ENCODE results near the gene ADAP2. TPM values are rescaled to one million over a fixed set of nuclear protein-coding genes. Genes with fewer than 3 reads are reported as not detected.

ADAP2 gene
- total and polyA plus RNA-seq, 4 donors, result 10.3 to 40.9 (median 27.9) TPM

GRCh38 chr17:30897311-30897710, 24.4 kb upstream of the ADAP2 start:
- TF ChIP-seq CTCF (IDR thresholded peaks at IDR 0.05; ENCODE audit: control extremely low read depth, extremely low read depth), result no peak
- no peaks in the 10 kb centered on the region for H3K27me3 ChIP-seq (ENCODE audit: control insufficient read depth in 3 of 3, insufficient read depth in 3 of 3, low read length in 2 of 3)
- ATAC-seq (ENCODE audit: insufficient read depth, low FRiP score), result no peak
- no peak for DNase-seq
- H3K4me3 ChIP-seq, result no peak overlapping the region
- 95% methylated on average over 5 of the region's 5 CpGs for WGBS, 2 donors
- H3K27ac ChIP-seq (ENCODE audit: low read depth in 1 of 2, low read length in 1 of 2), result no peak overlapping the region
- no peaks in the 10 kb centered on the region for H3K4me1 ChIP-seq (ENCODE audit: control insufficient read depth in 5 of 5, insufficient read depth in 5 of 5, low read length in 5 of 5)
- H3K36me3 ChIP-seq (ENCODE audit: control insufficient read depth in 4 of 4, insufficient read depth in 4 of 4, low read length in 4 of 4), result peaks cover 0 to 25% (median 8%) of the 10 kb centered on the region in 4 donors
- no peak overlapping the region for H3K9ac ChIP-seq (ENCODE audit: insufficient read depth in 1 of 2, low read length in 2 of 2)
- H3K9me3 ChIP-seq (ENCODE audit: control insufficient read depth in 4 of 4, insufficient read depth in 3 of 4, low read length in 3 of 4), result no peaks in the 10 kb centered on the region

- no peak for TF ChIP-seq CTCF (IDR thresholded peaks at IDR 0.05; ENCODE audit: control extremely low read depth, extremely low read depth)
- peak in 2 of 3 donors; percentile 13 to 37 for DNase-seq
Measured at GRCh38 chr17:30905742-30906100, 16.0 kb upstream of the ADAP2 start.

GRCh38 chr17:30906101-30906911, 15.4 kb upstream of the ADAP2 start, which contains the start of gene TEFM:
TSS of gene TEFM (minus strand) at chr17:30906238. CDS start at chr17:30906198, 40 bp downstream.
- ATAC-seq (ENCODE audit: insufficient read depth, low FRiP score) (peak; percentile 99), DNase-seq (peak; percentile 93 to 95 (median 94))
- no peak for TF ChIP-seq CTCF (IDR thresholded peaks at IDR 0.05; ENCODE audit: control extremely low read depth, extremely low read depth)
- H3K36me3 ChIP-seq (ENCODE audit: control insufficient read depth in 4 of 4, insufficient read depth in 4 of 4, low read length in 4 of 4), result peaks cover 0 to 19% (median 4%) of the 10 kb centered on the region in 4 donors
- peaks cover 0 to 8% (median 5%) of the 10 kb centered on the region in 5 donors for H3K4me1 ChIP-seq (ENCODE audit: control insufficient read depth in 5 of 5, insufficient read depth in 5 of 5, low read length in 5 of 5)
- 0 to 1% methylated on average over 47 of the region's 47 CpGs for WGBS, 2 donors
- peak within 1 kb of the TSS; percentile 95 for H3K4me3 ChIP-seq
- H3K27ac ChIP-seq (ENCODE audit: low read depth in 1 of 2, low read length in 1 of 2), result peak within 1 kb of the TSS; percentile 78 to 93
- H3K9ac ChIP-seq (ENCODE audit: insufficient read depth in 1 of 2, low read length in 2 of 2), result peak within 1 kb of the TSS; percentile 80 to 96
- no peaks in the 10 kb centered on the region for H3K27me3 ChIP-seq (ENCODE audit: control insufficient read depth in 3 of 3, insufficient read depth in 3 of 3, low read length in 2 of 3)
- H3K9me3 ChIP-seq (ENCODE audit: control insufficient read depth in 4 of 4, insufficient read depth in 3 of 4, low read length in 3 of 4), result no peaks in the 10 kb centered on the region

More at GRCh38 chr17:30905742-30906100, 16.0 kb upstream of the ADAP2 start:
- Histone ChIP-seq H3K27ac (ENCODE audit: low read depth in 1 of 2, low read length in 1 of 2) (peak overlapping the region; percentile 55 to 93), H3K36me3 (ENCODE audit: control insufficient read depth in 4 of 4, insufficient read depth in 4 of 4, low read length in 4 of 4) (peaks cover 0 to 20% (median 5%) of the 10 kb centered on the region in 4 donors), H3K4me3 (peak overlapping the region; percentile 95), H3K9me3 (ENCODE audit: control insufficient read depth in 4 of 4, insufficient read depth in 3 of 4, low read length in 3 of 4) (no peaks in the 10 kb centered on the region), H3K27me3 (ENCODE audit: control insufficient read depth in 3 of 3, insufficient read depth in 3 of 3, low read length in 2 of 3) (no peaks in the 10 kb centered on the region), H3K4me1 (ENCODE audit: control insufficient read depth in 5 of 5, insufficient read depth in 5 of 5, low read length in 5 of 5) (peaks cover 0 to 8% (median 5%) of the 10 kb centered on the region in 5 donors), H3K9ac (ENCODE audit: insufficient read depth in 1 of 2, low read length in 2 of 2) (peak overlapping the region in 1 of 2 donors; percentile 96)
- peak; percentile 29 for ATAC-seq (ENCODE audit: insufficient read depth, low FRiP score)
- WGBS, 2 donors, result 0 to 1% methylated on average over 11 of the region's 11 CpGs
